NCI-H187 (cell line): ENCODE results near the gene RNF26.

Experiments
- DNase-seq, 2 experiments: peaks; one replicate each; lab custom pipeline; 2025; lab: John Stamatoyannopoulos, UW

The RNF26 gene

DNA sequence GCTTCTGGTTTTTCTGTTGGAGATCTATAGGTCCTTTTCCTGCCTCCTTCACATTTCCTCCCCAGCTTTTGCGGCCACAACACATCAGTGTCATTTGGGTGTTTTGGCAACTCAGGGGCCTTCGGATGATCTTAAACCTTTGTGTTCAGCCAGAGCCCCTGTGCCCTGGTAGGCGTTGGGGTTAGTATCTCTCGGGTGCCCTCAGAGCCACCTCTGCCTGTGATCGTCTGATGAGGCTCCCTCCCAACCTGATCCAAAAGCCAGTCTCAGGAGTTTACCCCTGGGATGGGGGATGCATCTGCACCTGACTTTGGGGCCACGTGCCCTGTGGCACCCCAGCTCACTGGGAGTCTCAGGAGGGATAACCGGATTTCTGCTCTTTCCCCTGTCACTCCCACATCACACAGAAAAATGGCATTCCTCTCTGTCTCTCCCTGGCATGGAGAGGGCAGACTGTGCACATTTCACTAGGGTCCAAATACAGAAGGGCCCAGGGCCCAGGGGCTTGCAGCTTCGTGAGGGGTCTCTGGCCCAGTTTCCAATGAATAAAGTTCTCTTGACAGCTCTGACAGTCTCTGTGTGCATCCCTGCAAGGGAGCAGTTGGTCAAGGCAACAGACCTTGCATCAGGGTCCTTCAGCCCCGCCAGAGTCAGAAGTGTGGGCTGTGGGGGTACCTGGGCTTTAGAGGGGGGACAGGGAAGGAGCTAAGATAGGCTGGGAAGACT, 2.6 kb downstream of the RNF26 start:
- DNase-seq, result no peak

DNA sequence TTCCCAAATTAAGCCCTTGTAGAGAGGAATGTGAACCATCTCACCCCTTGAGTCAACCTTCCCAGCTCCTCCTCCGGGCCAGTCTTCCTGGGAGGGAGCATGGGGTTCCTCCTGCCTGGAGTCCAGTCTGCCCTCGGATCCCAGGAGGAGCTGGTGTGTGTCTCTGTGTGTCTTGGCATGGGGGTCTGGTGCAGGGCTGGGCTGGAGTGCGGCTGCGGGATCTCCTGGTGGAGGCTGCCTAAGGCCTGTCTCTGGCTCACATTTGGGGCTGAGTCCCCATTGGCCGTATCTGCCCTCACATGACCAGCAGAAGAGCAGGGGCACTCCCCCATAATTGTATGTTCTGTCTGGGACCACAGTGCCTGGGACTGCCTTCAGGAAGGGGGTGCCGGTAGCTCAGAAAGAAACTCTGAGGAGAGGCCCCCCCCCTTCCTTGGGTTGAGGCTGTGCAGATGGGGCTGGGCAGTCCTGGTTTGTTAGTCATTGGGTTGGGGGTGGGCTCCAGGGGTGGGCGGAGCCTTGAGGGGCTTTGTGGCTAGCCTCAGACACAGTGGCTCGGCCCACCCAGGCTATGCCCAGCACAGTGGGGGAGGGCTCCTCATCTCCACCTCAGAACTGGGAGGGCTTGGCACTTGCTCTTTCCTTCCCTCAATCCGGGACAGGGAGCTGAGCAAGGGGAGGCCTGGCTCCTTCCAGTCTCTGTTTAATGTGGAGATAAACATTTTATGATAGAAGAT, 3.4 kb downstream of the RNF26 start:
- DNase-seq, result no peak

DNA sequence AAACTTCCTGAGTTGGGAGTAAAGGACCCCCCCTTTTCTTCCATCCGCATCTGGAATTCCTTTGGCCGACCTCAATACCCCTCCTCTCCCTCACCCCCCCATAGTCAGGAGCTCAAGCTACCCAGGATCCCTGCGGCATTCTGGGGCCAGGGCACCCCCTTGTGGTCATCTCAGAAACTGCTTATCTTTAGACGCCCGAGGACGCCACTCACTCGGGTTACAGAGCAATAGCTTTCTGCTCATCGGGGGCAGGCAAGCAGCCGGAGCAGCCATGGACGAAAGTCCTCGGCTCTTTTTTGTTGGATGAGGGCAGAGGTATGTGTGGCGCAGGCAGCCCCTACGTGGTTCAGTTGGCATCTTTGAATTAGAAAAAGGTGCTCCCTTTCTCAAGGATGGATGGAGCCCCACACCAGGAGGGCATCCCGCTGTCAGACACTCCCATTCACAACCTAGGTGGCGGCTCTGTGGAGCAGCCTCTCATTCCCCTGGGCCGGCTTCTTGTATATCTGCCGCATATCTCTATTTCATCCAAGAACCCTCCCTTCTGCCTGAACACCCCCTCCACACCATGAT, 4.1 kb downstream of the RNF26 start:
- DNase-seq, result peak in 1 of 2 experiments; percentile 23

DNA sequence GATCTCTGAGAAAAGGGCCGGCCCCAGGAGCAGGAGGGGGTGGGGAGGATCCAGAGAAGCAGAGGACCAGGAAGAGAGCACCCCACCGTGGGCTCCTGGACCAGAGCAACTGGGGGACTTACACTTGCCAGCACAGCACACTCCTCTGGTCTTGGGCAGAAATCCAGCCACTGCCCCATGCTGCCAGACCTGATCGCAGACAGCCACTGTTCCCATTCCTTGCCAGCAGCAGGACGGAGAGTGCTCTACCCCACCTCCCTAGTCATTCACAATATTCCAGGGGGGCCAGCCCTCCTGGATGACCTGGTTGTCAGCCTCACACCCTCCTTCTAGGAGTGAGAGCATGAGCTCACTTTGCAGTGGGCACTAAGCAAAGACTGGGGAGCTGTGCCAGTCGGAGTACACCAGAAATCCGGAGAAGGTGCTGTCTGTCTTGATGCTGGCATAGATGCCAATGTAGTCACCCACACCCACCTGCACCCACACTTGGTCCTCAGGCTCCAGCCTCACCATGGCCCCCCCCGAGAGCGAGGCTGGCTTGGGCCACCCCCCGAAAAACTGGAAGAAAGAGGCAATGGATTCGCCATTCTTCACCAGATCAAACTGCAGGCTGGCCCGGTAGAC, 4.8 kb downstream of the RNF26 start:
- no peak for DNase-seq

DNA sequence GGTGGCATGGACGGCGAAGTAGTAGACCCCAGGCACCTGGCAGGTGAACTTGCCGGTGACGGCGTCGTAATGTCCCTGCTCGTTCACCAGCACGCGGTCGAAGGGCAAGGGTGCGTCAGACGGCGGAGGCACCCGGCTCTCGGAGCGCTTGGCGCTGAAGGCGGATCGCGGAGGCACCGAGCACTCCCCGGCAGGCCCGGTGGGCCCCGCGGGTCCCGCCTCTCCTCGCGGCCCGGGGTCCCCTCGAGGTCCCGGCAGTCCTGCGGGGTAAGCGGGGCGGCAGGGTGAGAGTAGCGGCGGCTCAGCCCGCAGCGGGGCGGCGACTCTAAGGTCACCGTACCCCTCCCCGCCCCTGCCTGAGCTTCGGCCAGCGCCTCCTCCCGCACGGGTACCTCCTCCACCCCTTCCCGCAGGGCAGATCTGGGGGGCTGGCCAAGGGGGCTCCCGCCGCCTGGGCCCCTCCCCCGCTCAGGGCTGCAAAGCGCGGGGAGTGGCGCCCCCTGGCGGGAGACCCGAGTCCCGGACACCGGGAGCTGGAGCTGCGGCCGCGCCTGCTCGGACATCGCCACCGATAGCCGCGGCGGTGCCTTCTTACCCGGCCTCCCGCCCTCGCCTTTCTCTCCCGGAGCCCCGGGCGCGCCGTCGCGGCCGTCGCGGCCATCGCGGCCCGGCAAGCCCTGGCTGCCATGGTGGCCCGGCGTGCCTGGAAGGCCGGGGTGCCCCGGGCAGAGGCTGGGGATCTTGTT, 5.4 kb downstream of the RNF26 start:
- no peak for DNase-seq

DNA sequence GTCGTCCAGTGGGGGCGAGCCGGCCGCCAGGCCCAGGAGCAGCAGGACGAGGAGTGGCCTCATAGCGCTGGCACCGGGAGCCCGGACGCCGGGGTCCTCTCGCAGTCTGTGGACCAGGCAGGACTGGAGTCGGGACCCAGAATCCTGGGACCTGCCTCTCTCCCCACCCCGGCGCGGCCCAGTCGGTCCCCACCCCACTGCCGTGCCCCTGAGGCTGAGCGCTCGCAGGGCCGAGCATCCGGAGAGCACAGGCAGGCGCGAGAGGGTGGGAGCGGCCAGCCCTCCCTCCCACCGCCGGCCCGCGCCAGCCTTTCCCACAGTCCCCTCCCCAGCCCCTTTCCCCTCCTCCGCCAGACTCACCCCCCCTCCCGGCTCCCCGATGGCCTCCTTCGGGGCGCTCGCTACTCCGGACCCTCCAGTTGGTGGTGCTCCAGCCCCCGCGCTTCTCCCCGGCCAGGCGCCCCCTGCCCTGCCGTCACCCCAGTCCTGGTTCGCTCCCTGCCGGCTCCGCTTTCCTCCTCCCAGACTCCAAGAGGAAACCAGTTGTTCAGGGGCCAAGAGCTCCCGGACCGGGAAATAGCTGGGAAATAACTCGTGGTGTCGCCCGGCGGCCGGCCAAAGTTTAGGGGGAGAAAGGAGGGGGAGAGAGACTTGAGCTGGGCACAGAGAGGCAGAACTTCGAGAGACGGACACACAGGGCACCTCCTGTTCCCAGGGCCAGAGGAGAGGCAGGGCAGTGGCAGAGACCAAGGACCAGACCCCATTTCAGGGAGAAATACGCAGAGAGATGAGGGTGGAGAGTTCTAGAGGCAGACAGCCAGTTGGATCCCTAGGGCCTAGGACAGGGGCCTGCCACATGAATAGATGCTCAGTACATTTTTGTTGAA, 6.3 kb downstream of the RNF26 start, which contains the start of gene C1QTNF5:
TSS of gene C1QTNF5 (minus strand) at position 549 of the 887 bp plus-strand sequence. CDS start at position 63, 486 bp downstream.
- DNase-seq, result no peak

DNA sequence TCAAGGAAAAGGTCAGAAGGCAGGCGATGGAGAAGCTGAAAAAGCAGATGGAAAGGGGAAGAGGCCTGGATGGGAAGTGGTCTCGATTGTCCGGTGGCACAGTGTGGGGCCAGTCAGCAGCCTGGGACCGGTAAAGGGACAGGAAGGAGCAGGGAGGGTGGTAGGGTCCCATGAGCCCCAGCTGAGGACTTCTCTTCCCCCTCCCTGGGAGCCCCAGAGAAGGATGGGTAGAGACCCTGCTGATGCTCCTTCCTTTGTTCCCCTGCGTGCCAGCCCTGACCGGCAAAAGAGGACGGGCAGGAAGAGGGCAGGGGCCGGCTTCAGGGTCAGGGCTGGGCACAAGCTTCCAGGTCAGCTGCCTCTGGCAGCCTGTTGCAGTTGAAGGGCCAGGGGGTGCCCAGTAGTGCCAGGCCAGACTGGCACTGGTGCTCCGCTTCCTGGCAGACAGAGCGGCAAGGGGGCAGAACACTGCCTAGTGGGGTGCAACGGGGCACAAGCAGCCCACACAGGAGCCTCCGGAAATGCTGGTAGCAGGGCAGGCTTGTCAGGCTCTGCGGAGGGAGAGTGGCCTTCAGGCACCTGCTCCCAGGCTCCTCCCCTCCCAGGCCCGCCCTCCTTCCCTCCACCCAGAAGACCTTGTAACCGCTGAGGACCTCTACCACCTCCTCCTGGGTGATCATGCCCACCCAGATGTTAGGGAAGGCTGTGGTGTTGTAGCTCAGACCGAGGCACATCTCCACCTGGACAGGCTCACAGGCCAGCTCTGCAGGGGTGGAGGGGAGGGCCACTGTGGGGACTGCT, 7.1 kb downstream of the RNF26 start:
- no peak for DNase-seq

DNA sequence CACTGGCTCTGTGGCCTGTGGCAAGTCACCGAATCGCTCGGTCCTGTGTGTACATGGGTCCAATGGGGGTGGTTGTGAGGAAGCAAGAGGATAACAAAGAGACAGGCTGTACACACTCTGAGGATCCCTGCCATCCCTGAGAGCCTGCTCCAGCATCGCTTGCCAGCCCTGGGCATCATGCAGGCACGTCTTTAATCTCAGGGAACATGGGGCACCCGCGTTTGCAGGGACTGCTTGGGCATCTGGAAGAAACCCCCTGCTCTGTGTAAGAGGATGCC, 7.6 kb downstream of the RNF26 start:
- no peak for DNase-seq

DNA sequence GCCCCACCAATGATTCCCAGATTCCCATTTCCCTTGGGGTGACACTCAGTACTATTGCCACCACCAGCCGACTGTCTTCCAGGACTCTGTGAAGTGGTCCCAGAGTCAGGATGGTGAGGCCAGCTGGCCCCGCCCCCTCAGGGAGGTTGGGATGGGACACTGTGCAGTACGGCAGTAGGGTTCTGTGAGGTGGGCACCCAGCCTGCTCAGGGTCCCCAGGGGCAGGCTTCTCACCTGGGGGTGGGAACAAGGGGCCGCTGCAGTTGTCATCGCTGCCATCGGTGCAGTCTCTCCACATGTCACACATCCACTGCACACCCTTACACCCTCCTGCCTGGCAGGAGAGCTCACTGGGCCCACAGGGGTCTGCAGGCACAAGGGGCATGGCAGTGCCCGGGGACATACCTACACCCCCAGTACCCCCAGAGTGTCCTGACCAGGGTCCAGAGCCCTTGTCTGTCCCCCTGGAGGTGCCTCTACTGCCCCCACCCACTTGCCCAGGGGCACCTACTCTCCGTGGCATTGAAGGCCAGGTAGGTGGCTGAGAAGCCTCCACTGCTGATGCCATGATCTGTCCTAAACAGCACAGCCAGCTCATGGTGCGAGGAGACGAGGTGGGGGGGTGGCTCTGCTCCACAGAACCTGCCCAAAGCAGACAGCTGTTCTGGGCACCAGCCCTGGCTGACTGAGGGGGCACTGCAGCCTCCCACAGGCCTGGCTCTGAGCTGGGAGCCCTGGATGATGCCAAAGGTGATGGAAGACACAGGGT, 8.2 kb downstream of the RNF26 start:
- DNase-seq, result no peak

DNA sequence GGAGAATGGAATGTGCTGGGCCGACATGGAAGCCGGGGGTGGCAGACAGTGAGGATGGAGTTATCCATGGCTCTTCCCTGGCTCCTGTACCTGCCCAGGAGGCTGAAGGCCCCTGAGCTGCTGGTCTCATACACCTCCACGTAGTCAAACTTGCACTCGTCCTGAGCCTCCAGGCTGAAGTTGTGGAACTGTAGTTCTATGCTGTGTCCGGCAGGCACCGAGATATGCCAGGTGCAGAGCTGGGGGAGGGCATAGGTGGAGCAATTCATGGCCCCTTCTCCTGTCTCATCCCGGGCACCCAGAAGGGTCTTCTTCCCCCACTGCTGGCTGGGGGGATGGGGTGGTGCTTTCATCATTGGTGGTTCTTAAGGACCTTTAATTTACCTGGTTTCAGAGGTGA, 9.4 kb downstream of the RNF26 start:
- no peak for DNase-seq

DNA sequence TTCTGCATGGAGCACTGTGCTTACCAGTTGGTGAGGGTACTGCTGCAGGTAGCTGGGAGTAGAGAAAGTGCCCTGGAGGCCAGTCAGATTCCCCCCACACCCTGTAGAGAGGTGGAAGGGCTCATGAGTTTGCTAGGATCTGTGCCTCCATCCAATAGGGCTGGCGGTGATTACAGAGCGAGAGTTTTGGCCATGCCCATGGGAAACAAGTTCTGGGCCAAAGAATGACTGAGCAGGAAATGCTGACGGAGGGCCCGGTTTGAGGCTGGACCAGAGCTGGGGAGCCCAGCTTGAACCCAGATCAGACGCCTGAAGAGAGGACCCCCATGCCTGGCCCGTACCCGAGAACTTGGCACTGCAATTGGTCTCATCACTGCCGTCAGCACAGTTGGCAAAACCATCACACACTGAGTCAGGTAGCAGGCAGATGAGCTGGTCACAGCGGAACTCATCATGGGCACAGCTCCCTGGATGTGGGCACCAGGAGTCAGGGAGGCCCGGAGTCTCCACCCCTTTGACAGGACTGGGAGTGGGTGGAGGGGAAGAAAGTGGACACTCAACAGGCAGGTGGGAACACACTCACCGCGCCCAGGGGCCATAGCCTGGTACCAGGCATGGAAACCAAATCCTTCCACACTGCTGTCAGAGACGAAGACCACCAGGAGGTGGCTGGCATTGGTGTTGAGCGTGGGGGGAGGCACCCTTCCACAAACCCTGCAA, 10.1 kb downstream of the RNF26 start:
- DNase-seq, result no peak

DNA sequence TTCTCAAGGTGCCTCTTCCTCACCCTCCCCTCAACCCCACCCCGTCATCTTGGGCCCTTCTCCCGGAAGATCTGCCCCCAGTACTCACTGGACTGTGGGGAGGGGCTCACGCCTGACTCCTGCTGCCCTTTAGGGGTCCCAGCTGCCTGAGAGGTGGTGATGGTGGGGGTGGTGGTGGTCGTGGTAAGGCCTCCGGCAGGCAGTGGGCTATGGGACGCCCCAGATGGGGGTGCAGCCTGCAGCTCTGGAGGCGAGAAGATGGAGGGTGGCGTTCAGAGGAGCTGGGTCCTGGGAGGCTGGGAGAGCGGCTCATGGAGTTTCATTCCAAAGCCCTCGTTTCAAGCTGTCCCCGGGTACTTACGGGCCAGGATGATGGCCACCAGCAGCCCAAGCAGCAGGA, 11.4 kb downstream of the RNF26 start:
- no peak for DNase-seq

DNA sequence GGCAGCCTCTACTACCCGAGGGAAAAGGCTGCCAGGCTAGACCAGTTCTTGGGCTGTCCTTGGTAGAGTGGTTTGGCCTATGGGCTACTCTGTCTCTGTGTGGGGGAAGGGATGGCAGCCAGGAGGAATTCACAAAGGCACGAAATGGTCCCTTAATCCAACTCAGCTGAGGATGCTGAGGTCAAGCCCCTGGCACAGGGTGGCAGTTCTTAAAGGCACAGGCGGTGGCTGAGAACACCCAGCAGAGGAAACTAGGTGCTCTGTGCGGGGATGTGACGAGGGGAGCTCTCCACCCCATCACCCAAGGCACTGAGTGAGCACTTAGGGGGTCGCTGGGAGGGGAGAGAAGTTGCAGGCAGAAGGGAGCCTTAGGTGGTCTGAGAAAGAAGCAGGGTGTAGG, 12.3 kb downstream of the RNF26 start, which contains the start of gene MFRP:
TSS of gene MFRP (minus strand) at position 101 of the 400 bp plus-strand sequence. CDS start 192 bp downstream, outside the sequence.
- DNase-seq, result no peak

DNA sequence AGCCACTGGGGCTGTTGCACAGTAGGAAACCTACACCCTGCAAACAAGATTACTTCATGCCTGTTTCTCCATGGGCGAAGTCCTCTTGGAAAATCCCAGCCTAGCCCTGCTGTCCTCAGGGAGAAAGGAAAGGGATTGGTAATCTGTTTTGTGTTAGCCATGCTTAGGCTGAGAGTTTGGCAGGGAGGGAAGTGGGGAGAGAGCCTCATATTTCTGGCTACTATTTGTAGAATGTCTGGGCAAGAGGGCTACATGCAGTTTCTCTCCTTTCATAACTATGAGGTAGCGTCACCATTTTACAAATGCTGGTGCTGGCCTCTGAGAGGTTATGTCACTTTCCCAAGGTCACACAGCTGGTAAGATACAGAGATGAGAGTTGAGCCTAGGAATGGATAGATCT, 12.9 kb downstream of the RNF26 start:
- DNase-seq, result no peak

DNA sequence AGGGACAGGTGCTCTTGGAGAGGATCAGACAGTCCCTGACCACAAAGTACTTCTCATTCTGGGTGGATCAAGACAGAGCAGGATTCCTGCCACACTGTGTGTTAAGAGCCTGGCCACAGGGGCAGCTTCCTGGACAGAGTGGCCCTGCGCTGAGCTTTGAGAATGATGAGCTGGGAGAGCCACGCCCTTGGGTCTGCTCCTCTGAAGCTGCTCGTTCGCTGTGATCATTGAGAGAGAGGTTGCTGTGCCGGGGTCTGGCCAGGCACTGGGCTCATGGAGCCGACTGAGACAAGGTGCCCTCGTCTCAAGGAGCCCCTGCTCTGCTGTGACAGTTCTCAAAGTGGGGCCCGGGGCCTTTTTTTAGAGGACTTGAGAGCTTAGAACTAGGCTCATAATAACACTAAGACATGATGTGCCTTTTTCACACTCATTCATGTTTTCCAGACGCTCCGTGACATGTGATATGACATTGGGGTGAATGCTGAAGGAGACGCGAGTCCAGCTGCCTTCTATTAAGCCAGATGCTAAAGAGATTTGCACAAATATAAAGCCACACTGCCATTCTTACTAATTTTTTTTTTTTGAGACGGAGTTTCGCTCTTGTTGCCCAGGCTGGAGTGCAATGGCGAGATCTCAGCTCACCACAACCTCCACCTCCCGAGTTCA, 13.7 kb downstream of the RNF26 start:
- no peak for DNase-seq

DNA sequence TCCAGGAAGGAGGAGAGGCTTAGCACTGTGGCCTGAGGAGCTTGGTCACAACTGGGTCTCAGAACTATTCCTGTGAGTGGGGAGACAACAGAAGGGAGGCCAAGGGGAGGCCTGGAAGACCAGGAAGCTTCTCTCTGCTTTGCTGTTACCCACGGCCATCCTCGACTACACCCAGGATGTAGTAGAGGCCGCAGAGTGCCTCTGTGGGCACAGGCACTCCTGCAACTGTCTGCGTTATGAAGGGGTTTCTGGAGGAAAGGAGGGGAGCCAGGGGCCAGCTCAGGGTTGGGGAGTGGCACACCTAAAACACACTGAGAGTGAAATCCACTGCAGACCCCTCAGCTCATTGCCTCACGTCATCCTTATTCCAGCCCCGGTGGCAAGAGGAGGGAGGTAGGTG, 16.0 kb downstream of the RNF26 start:
- DNase-seq, result no peak

DNA sequence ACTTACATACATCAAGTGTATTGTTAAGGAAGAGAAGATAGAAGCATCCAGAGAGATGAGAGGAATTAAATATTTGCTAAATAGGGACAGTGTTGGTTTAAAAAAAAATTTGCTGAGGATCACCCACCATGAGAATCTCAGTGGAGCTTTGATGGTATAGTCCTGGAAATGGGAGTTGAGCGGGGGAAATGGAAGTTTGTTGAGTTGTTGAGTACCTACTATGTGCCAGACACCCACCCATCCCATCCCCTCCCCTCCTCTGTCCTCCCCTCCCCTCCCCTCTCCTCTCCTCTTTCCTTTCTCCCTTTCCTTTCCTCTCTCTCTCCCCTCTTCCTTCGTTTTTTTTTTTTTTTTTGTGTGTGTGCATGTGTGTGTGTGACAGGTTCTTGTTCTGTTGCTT, 16.9 kb downstream of the RNF26 start:
- DNase-seq, result no peak

DNA sequence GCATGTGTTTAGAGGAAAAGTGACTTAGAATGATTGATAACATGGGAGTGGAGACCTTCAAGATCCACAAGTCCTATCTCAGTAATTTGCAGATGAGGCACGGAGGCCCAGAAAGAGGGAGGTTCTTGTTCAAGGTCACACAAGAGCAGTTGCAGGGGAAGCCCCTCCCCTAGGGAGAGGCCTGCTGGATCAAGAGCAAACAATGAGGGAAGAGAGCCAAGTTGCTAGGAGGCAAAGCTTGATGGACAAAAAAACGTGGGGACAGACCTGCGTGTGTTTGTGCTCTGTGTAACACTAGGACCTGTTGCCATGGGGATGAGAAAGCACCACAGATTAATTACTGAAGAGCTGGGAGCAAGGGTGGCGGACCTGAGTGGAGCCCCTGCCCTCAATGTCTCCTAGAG, 18.5 kb downstream of the RNF26 start:
- peak in 1 of 2 experiments; percentile 30 for DNase-seq
